GM19023 (cell line): ENCODE measurements around the gene ZNF277.
"Not testable (repeated sequence)": the region's sequence is repeated elsewhere in the genome, so short reads cannot be mapped to it uniquely, and the experiment has no call there.

Source experiments
- ATAC-seq: cut with Tn5 transposase; IDR thresholded peaks from one replicate; pipeline ENCODE4 v1.9.1; 2021; ENCODE audit warnings: mild to moderate bottlenecking, moderate library complexity; ENCODE audit not compliant: unreplicated experiment

Gene ZNF277

DNA sequence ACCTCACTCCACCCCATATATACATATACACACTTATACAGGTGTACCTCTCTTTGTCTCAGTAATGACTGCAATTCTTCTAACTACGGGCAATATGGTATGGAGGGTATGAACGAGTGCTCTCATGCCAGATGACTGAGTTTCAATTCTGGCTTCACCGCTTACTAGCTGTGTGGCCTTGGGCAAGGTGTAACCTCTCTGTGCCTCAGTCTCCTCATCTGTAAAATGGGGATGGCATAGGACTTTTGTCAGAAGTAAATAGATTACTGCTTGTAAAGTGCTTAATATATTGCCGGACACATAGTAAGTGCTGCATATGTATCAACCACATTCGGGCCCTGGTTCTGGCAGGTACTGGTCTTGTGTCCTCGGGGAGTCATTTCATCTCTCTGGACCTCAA is 183.7 kb downstream of the ZNF277 start:
- ATAC-seq, result no peak

DNA sequence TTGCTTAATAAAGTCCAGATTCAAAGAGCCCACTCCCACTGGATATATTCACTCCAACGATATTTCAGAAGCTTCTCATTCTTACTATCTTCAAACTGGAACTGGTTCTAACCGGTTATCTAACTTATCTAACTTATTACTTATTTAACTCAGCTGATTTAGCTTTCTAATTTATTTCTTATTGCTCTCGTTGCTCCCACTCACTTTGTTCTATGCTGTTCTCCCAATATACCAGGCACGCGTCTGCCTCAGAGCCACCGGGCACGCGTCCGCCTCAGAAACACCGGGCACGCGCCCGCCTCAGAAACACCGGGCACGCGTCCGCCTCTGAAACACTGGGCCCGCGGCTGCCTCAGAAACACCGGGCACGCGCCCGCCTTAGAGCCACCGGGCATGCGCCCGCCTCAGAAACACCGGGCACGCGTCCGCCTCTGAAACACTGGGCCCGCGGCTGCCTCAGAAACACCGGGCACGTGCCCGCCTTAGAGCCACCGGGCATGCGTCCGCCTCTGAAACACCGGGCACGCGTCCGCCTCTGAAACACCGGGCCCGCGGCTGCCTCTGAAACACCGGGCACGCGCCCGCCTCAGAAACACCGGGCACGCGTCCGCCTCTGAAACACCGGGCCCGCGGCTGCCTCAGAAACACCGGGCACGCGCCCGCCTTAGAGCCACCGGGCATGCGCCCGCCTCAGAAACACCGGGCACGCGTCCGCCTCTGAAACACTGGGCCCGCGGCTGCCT is 184.8 kb downstream of the ZNF277 start:
- not testable (repeated sequence) for ATAC-seq

- ATAC-seq, result not testable (repeated sequence)
Measured at GRCh38 chr7:112391841-112392286, 185.4 kb downstream of the ZNF277 start.
